Osteocyte (in vitro differentiated cells): ENCODE data around the gene SMYD3. TPM values are rescaled to one million over a fixed set of nuclear protein-coding genes. Genes with fewer than 3 reads are reported as not detected.

Experiments used
- DNase-seq: peaks from one replicate; pipeline ENCODE4 v3.0.0; 2021; ENCODE audit warnings: mixed read lengths; ENCODE audit not compliant: unreplicated experiment; ENCODE audit errors: extremely low spot score
- H3K27ac Mint-ChIP-seq: one replicate; pipeline ENCODE4 v1.8.0; 2021; ENCODE audit warnings: mild to moderate bottlenecking, mixed read lengths; ENCODE audit not compliant: unreplicated experiment
- H3K27me3 Mint-ChIP-seq: one replicate; pipeline ENCODE4 v1.8.0; 2021; ENCODE audit warnings: mixed read lengths; ENCODE audit not compliant: unreplicated experiment
- H3K36me3 Mint-ChIP-seq: one replicate; pipeline ENCODE4 v1.8.0; 2021; ENCODE audit warnings: mixed read lengths; ENCODE audit not compliant: unreplicated experiment
- H3K4me1 Mint-ChIP-seq: one replicate; pipeline ENCODE4 v1.8.0; 2021; ENCODE audit warnings: mixed read lengths; ENCODE audit not compliant: unreplicated experiment
- H3K4me3 Mint-ChIP-seq: one replicate; pipeline ENCODE4 v1.8.0; 2021; ENCODE audit warnings: mild to moderate bottlenecking, moderate library complexity, mixed read lengths; ENCODE audit not compliant: unreplicated experiment
- H3K9me3 Mint-ChIP-seq: one replicate; pipeline ENCODE4 v1.8.0; 2021; ENCODE audit warnings: mixed read lengths; ENCODE audit not compliant: unreplicated experiment
- total RNA-seq: library from RNA; stranded (reverse); gene quantifications from 2 replicates; pipeline ENCODE4 v1.2.1, GENCODE V29; 2021
- TF ChIP-seq, protein P1 (sequence below): fragments of 200-600 bp; sonication (generic); IDR thresholded peaks from 2 replicates; pipeline ENCODE4 v1.5.0; 2021; ENCODE audit warnings: antibody characterized with exemption, mild to moderate bottlenecking, moderate library complexity

SMYD3 gene
- total RNA-seq, 1 donor from 2014 or later, result 22.3 TPM

GRCh38 chr1:246155923-246156322, 351.2 kb downstream of the SMYD3 start:
- no peak overlapping the region for H3K27ac Mint-ChIP-seq
- TF ChIP-seq, protein P1, sequence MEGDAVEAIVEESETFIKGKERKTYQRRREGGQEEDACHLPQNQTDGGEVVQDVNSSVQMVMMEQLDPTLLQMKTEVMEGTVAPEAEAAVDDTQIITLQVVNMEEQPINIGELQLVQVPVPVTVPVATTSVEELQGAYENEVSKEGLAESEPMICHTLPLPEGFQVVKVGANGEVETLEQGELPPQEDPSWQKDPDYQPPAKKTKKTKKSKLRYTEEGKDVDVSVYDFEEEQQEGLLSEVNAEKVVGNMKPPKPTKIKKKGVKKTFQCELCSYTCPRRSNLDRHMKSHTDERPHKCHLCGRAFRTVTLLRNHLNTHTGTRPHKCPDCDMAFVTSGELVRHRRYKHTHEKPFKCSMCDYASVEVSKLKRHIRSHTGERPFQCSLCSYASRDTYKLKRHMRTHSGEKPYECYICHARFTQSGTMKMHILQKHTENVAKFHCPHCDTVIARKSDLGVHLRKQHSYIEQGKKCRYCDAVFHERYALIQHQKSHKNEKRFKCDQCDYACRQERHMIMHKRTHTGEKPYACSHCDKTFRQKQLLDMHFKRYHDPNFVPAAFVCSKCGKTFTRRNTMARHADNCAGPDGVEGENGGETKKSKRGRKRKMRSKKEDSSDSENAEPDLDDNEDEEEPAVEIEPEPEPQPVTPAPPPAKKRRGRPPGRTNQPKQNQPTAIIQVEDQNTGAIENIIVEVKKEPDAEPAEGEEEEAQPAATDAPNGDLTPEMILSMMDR, result no peak
- no peaks in the 10 kb centered on the region for H3K36me3 Mint-ChIP-seq
- no peak overlapping the region for H3K4me3 Mint-ChIP-seq
- DNase-seq, result no peak
- H3K9me3 Mint-ChIP-seq, result no peaks in the 10 kb centered on the region
- H3K27me3 Mint-ChIP-seq, result no peaks in the 10 kb centered on the region
- peaks cover 10% of the 10 kb centered on the region for H3K4me1 Mint-ChIP-seq

- DNase-seq, result no peak
These were observed 353.3 kb downstream of the SMYD3 start for GRCh38 chr1:246153796-246154212.

GRCh38 chr1:246152986-246153431, 354.1 kb downstream of the SMYD3 start:
- TF ChIP-seq, protein P1, result no peak
- no peak overlapping the region for H3K4me3 Mint-ChIP-seq
- no peaks in the 10 kb centered on the region for H3K36me3 Mint-ChIP-seq
- H3K27me3 Mint-ChIP-seq, result no peaks in the 10 kb centered on the region
- no peak for DNase-seq
- H3K4me1 Mint-ChIP-seq, result peaks cover 10% of the 10 kb centered on the region
- no peak overlapping the region for H3K27ac Mint-ChIP-seq
- no peaks in the 10 kb centered on the region for H3K9me3 Mint-ChIP-seq

More at GRCh38 chr1:246153796-246154212, 353.3 kb downstream of the SMYD3 start:
- Mint-ChIP-seq H3K4me3 (no peak overlapping the region), H3K27ac (no peak overlapping the region), H3K36me3 (no peaks in the 10 kb centered on the region), H3K27me3 (no peaks in the 10 kb centered on the region), H3K4me1 (peaks cover 10% of the 10 kb centered on the region), H3K9me3 (no peaks in the 10 kb centered on the region)
- TF ChIP-seq, protein P1, result no peak

GRCh38 chr1:246151796-246152434, 355.2 kb downstream of the SMYD3 start:
- H3K27me3 Mint-ChIP-seq, result no peaks in the 10 kb centered on the region

GRCh38 chr1:246149543-246149942, 357.5 kb downstream of the SMYD3 start:
- no peaks in the 10 kb centered on the region for H3K36me3 Mint-ChIP-seq
- no peak for DNase-seq
- H3K4me1 Mint-ChIP-seq, result peaks cover 6% of the 10 kb centered on the region
- no peak overlapping the region for H3K4me3 Mint-ChIP-seq
- TF ChIP-seq, protein P1, result no peak
- H3K27me3 Mint-ChIP-seq, result no peaks in the 10 kb centered on the region
- no peak overlapping the region for H3K27ac Mint-ChIP-seq
- H3K9me3 Mint-ChIP-seq, result no peaks in the 10 kb centered on the region

More at GRCh38 chr1:246151796-246152434, 355.2 kb downstream of the SMYD3 start:
- DNase-seq, result no peak
- TF ChIP-seq, protein P1, result no peak
- H3K27ac Mint-ChIP-seq, result no peak overlapping the region
- no peak overlapping the region for H3K4me3 Mint-ChIP-seq
- H3K36me3 Mint-ChIP-seq, result no peaks in the 10 kb centered on the region
- peaks cover 10% of the 10 kb centered on the region for H3K4me1 Mint-ChIP-seq
- H3K9me3 Mint-ChIP-seq, result no peaks in the 10 kb centered on the region
